AG10803 (cell line): ENCODE results near the gene PGD.

ENCODE experiments used
- DNase-seq: peaks from one replicate; pipeline ENCODE4 v3.0.0; 2010; ENCODE audit warnings: low read depth
- H3K4me3 ChIP-seq: 2 replicates; pipeline ENCODE4 v1.5.1; 2011; ENCODE audit warnings: mild to moderate bottlenecking, low read length, control low read depth
- TF ChIP-seq, protein P1 (sequence below): conservative IDR thresholded peaks from 2 replicates; pipeline ENCODE4 v1.5.1; 2011; ENCODE audit warnings: mild to moderate bottlenecking, low read length, control low read depth, inconsistent platforms

PGD gene

DNA sequence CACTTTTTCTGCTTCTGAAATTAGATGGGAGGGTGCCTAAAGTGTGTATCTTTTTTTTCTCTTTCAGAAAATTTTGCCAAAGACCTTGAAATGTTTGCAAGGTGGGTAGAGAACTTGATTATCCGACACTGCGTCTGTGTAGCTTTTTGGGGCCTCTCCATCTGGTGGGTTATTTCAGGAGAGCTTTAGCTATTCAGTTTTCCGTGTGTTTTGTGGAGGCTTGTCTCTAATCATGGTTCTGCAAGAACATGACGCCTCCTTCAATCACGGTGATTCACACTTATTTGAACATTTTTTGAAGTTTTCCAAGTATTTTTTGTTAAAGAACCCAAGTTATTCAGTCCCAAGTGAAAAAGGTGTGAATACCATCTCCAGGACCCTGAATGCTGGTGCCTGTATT is 35.7 kb downstream of the PGD start:
- no peak overlapping the region for H3K4me3 ChIP-seq
- TF ChIP-seq, protein P1, sequence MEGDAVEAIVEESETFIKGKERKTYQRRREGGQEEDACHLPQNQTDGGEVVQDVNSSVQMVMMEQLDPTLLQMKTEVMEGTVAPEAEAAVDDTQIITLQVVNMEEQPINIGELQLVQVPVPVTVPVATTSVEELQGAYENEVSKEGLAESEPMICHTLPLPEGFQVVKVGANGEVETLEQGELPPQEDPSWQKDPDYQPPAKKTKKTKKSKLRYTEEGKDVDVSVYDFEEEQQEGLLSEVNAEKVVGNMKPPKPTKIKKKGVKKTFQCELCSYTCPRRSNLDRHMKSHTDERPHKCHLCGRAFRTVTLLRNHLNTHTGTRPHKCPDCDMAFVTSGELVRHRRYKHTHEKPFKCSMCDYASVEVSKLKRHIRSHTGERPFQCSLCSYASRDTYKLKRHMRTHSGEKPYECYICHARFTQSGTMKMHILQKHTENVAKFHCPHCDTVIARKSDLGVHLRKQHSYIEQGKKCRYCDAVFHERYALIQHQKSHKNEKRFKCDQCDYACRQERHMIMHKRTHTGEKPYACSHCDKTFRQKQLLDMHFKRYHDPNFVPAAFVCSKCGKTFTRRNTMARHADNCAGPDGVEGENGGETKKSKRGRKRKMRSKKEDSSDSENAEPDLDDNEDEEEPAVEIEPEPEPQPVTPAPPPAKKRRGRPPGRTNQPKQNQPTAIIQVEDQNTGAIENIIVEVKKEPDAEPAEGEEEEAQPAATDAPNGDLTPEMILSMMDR, result no peak
- no peak for DNase-seq

DNA sequence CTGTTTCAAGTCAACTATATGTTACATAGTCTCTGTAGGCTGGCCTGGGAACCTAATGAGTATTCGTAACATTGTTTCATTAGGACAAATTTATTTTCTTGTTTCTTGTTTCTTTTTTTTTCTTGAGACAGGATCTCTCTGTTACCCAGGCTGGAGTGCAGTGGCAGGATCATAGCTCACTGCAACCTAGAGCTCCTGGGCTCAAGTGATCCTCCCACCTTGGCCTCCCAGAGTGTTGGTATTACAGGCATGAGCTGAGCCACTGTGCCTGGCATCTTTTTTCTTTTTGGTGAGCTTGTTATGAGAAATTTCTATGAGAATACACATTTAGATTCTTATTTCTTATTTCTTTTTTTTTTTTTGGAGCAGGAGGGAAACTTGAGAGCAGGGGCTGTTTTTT is 38.2 kb downstream of the PGD start:
- TF ChIP-seq, protein P1, result no peak
- no peak for DNase-seq
- no peak overlapping the region for H3K4me3 ChIP-seq

DNA sequence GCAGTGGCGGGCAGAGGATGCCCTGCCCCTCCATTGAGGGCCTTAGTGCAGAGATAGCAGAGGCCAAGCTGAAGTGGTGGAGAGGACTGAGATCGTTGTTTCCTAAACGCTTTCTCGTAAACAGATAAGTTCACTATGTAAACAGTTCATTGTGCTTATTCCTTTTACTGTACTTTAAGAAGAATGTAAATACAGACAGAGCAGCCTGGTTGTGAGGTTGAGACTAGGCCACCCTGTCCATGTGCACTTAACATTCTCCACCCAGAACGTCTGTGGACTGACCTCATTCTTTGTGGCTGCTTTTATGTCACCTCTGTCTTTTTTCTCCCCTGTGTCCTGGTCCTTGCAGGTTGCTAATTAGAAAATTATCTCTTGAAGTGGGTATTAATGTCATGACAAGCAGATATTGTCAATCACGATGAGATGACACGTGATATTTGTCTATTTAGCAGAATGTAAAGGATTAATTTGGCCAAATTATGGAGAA is 39.9 kb downstream of the PGD start:
- DNase-seq, result no peak
- TF ChIP-seq, protein P1, result no peak
- H3K4me3 ChIP-seq, result no peak overlapping the region

DNA sequence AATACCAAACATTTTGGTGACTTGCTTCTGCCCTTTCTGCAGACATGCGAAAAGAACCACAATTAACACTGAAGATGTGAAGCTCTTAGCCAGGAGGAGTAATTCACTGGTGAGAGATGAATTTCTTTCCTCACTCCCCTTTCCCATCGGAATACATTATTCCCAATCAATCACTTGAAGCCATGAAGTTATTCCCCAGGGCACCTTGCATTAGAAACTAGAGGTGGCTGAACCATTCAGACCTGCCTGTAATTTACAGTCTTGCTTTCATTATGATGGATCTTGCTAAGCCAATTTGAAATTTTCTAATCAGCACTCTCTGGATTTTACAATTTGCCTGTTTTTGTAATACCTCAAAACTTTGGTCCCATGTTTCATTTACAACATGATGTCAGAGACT is 41.4 kb downstream of the PGD start:
- TF ChIP-seq, protein P1, result no peak
- no peak overlapping the region for H3K4me3 ChIP-seq

DNA sequence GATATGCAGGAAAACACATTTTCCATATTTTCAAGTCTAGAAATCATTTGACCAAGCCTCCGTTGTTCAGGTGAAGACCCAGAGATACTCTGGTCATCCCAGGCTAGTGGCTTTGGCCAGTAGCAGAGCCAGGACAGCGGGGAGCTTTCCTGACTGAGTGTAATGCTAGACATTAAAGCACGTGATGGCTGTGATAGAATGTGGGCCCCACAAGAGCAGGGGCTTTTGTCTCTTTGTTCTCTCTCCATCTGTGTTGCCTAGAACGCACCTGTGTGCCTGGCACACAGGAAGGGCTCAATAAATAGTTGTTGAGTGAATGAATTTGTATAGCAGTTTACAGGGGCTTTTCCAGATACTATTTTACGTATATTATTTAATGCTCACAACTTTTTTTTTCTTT is 41.9 kb downstream of the PGD start:
- no peak overlapping the region for H3K4me3 ChIP-seq
- no peak for DNase-seq
- TF ChIP-seq, protein P1, result no peak

More for the DNA sequence above, 41.4 kb downstream of the PGD start:
- DNase-seq, result no peak

DNA sequence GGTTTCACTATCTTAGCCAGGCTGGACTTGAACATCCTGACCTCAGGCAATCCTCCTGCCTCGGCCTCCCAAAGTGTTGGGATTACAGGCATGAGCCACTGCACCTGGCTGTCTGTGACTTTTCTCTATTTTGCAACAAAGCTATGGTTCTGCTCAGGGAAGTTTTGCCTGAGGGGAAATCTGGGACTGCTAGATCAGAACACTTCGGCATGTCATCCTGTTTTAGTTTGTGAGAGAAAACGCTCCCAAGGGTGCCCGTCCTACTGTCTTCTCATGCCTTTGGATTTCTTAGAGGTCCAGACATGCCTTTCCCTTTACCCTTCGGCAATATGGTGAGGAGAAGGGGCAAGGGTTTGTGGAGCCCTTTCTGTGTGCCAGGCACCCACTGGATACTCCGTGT is 45.4 kb downstream of the PGD start:
- TF ChIP-seq, protein P1, result no peak
- DNase-seq, result no peak
- no peak overlapping the region for H3K4me3 ChIP-seq

DNA sequence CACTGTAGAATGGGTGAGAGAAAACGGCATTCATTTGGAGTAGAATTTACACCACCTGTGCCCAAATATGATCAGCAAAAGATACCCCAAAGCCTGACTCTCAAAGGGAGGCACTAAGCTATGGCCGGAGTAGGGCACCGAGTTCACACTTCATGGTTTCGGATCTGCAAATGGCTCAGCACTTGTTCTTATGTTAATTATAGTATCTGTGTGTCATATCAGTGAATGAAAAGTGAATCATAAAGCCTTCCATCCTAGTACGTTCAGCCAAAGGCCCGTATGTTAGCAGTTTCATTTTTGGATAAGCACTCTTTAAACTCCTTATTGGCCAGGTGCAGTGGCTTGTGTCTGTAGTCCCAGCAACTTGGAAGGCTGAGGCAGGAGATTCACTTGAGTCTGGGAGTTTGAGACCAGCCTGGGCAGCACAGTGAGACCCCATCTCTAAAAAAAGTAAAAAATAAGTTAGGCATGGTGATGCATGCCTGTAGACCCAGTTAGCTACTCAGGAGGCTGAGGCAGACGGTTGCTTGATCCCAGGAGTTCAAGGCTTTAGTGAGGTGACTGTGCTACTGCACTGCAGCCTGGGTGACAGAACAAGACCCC is 46.0 kb downstream of the PGD start:
- H3K4me3 ChIP-seq, result no peak overlapping the region
- TF ChIP-seq, protein P1, result no peak
- no peak for DNase-seq
